ENCODE measurements around the gene NAA25.

DNA sequence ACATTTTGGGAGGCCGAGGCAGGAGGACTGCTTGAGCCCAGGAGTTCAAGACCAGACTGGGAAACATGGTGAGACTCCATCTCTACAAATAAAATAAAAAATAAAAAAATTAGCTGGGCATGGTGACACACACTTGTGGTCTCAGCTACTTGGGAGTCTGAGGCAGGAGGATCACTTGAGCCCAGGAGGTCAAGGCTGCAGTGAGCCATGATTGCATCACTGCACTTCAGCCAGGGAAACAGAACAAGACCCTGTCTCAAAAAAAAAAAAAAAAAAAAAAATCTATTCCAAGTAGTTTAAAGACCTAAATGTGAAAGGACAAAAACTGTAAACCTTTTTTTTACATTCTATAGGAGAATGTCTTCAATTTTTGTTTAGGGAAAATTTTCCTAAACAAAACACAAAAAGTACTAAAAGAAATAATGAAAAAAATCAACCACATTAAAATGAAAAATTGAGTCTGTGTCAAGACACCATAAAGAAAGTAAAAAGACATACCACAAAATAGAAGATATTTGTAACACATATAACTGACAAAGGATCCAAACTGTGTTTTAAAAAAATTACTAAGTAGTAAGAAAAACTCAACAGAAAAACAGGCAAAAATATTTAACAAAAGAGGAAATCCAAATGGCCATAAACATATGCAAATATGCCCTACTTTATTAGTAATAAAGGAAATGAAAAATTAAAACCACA lies 112.7 kb downstream of the NAA25 start:
- TF ChIP-seq POLR2A (IDR thresholded peaks at IDR 0.05; ENCODE audit: low read depth, low read length) (no peak), POLR2AphosphoS5 (IDR thresholded peaks at IDR 0.05; ENCODE audit: low read depth, low read length) (no peak), POU2F2 (IDR thresholded peaks at IDR 0.05; ENCODE audit: low read depth, low read length) (no peak), PAX5 (IDR thresholded peaks at IDR 0.05; ENCODE audit: insufficient read depth, low read length, severe bottlenecking) (no peak), TAF1 (IDR thresholded peaks at IDR 0.05; ENCODE audit: low read depth, low read length) (no peak)

Measured in GM12891 (cell line).